Activated naive CD4-positive, alpha-beta T cell treated with anti-CD3 and anti-CD28 coated beads, Interleukin-2, amount 50 U/mL, for 24 hours (primary cell): ENCODE results near the gene PIAS1.
"Not testable (repeated sequence)": the region's sequence is repeated elsewhere in the genome, so short reads cannot be mapped to it uniquely, and the experiment has no call there.

Source experiments
- H3K27ac Mint-ChIP-seq: one replicate; pipeline ENCODE4 v1.8.0; 2021; ENCODE audit warnings: mild to moderate bottlenecking, mixed read lengths
- H3K27me3 Mint-ChIP-seq: one replicate; pipeline ENCODE4 v1.8.0; 2021; ENCODE audit warnings: mixed read lengths
- H3K36me3 Mint-ChIP-seq: one replicate; pipeline ENCODE4 v1.8.0; 2021; ENCODE audit warnings: mixed read lengths
- H3K4me1 Mint-ChIP-seq: one replicate; pipeline ENCODE4 v1.8.0; 2021; ENCODE audit warnings: mixed read lengths
- H3K4me3 Mint-ChIP-seq: one replicate; pipeline ENCODE4 v1.8.0; 2021; ENCODE audit warnings: mild to moderate bottlenecking, mixed read lengths
- H3K9me3 Mint-ChIP-seq: one replicate; pipeline ENCODE4 v1.8.0; 2021; ENCODE audit warnings: mixed read lengths

PIAS1 gene

DNA sequence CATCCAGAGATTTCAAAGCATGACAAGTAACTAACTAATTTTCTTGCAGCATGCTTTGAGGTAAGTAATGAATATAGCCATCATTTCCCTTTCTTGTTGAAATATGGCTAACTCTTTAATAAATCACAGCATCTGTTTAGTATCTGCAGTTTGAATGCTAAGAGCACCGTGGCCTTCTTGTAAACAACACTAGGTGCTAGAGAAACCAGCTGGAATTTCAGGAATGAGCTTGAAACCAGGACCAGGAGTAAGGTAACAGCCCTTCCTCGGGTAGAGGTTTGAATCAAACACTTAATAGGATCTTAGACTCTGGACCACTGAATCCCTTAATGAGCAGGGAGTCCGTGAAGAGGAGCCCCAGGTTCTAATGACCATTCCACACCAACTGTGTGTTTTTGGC lies 137.4 kb downstream of the PIAS1 start:
- Mint-ChIP-seq H3K27me3 (no peaks in the 10 kb centered on the region), H3K27ac (no peak overlapping the region), H3K9me3 (no peaks in the 10 kb centered on the region), H3K36me3 (peaks cover 16% of the 10 kb centered on the region), H3K4me3 (no peak overlapping the region), H3K4me1 (peaks cover 3% of the 10 kb centered on the region)

DNA sequence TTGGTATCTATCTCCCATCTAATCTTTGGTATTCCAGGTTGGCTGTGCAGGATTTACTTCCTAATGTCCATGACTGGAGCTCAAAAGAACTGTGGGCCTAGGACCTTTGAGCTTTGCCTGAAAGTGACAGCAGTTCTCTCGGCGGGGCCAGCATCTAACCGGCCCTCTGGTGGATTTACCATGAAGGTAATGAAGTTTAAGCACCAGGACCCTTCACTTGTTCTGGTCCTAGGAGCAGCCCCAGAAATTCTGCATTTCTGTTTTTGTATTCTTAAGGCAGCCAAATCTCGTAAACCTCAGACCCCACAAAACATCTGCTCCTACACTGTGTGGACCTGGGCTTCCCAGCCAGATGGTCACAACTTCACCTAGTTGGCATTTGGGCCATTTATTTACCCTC lies 138.0 kb downstream of the PIAS1 start:
- Mint-ChIP-seq H3K9me3 (no peaks in the 10 kb centered on the region), H3K4me1 (peaks cover 3% of the 10 kb centered on the region), H3K4me3 (no peak overlapping the region), H3K27me3 (no peaks in the 10 kb centered on the region), H3K27ac (no peak overlapping the region), H3K36me3 (peaks cover 16% of the 10 kb centered on the region)

DNA sequence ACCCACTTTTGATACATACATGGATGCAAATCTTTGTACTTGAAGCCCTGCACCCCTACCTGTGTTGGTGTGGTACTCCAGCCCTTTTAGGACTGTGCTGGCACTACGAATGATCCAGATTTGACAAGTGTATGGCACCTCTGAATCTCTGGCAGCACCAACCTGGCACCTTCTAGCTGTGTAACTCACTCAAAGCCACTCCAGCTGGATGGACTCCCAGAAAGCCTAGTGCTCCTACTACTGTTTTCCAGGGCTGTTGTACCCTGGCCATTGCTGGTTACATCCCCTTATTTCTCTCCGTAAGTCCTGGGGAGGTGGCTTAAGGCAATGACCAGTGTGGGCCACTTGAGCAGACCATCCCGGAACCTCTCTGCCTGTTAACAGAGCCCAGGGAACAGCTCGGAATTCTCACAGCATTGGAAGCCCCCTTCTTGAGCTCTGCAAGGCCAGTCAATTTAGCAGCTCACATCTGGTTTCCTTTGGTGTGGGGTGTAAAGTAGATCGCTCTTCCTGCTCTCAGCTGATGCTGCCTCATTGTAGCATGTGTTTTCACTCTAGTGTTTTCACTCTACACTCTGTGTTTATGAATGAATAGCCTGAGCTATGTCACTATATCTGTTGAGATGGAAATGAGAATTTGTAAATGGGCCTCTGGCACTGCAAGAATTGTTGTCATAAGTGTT lies 138.8 kb downstream of the PIAS1 start:
- Mint-ChIP-seq H3K4me1 (peaks cover 3% of the 10 kb centered on the region), H3K36me3 (peaks cover 16% of the 10 kb centered on the region), H3K27me3 (no peaks in the 10 kb centered on the region), H3K27ac (peak overlapping the region; percentile 8), H3K4me3 (no peak overlapping the region), H3K9me3 (no peaks in the 10 kb centered on the region)

DNA sequence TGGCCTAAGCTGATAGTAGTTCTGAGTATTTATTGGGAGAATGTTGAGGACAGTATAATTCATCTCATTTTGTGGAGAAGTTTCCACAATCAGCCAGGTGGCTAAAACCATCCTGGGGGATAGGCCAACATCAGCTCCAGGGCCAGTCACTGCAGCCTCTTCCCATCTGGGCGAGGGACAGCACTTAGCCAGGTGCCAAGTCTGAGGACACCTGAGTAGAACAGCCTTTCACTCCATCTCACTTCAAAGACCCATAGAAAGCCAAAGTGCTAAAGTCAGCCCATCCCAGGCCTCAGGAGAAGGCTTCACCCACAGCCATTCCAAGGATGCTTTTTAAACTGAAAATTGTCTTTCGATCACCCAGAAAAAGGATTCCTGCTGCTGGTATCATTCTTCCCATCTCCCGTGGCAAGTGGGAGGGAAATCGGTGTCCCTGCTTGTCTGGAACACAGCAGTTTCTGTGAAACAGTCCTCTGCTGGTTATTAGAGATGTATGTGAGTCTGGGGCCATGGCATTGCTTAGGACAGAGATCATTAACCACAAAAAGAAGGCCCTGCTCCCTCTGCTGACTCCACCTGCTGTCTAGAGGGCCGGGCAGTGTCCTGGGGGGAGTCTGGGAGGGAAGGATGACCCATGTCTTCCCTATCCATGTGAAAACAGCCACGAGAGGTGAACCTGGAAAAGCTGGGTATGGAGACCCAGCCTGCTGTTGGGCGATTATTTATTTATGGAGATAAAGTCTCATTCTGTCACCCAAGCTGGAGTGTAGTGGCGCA lies 141.4 kb downstream of the PIAS1 start:
- no peaks in the 10 kb centered on the region for H3K9me3 Mint-ChIP-seq
- H3K4me3 Mint-ChIP-seq: no peak overlapping the region
- H3K36me3 Mint-ChIP-seq: peaks cover 9% of the 10 kb centered on the region
- peaks cover 3% of the 10 kb centered on the region for H3K4me1 Mint-ChIP-seq
- no peaks in the 10 kb centered on the region for H3K27me3 Mint-ChIP-seq
- H3K27ac Mint-ChIP-seq: no peak overlapping the region

DNA sequence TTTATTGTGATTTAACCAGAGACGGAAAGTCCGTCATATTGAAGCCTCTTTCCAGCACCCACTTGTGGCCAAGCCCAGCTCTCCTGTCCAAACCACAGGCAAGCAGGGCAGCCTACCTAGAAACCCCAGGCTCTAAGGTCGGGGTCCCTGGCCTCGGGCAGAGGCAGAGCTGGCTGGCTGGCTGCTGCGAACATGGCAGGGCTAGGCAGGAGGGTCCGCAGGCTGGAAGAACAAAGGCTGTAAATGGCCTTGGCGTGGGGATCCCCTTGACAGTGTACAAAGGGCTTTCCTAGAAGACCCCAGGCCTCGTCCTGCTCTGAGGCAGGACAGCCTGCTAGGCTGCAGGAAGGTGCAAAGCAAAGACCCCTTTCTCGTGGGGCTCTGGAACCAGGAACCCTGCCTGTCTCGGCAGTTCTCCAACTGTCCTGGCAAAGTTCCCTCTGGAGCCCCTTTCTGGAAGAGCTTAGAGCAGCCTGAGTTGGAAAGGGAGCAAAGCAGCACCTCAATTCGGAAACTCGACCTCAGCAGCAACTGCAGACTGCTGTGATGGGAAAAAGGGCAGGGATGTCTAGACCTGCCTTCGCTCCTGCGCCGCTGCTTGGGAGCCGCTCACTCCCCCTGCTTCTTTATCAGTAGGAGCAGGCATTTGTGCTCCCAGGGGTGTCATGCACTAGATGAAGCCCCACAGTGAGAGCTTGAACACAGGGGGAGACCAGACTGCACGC lies 142.5 kb downstream of the PIAS1 start:
- no peaks in the 10 kb centered on the region for H3K27me3 Mint-ChIP-seq
- H3K36me3 Mint-ChIP-seq: peaks cover 9% of the 10 kb centered on the region
- H3K27ac Mint-ChIP-seq: no peak overlapping the region
- H3K9me3 Mint-ChIP-seq: no peaks in the 10 kb centered on the region
- H3K4me1 Mint-ChIP-seq: peaks cover 4% of the 10 kb centered on the region
- H3K4me3 Mint-ChIP-seq: no peak overlapping the region

- Mint-ChIP-seq H3K4me3 (no peak overlapping the region), H3K27me3 (no peaks in the 10 kb centered on the region), H3K4me1 (peaks cover 7% of the 10 kb centered on the region), H3K9me3 (no peaks in the 10 kb centered on the region), H3K36me3 (peaks cover 7% of the 10 kb centered on the region), H3K27ac (no peak overlapping the region)
Observed at GRCh38 chr15:68197170-68197492, 143.0 kb downstream of the PIAS1 start.

GRCh38 chr15:68197661-68198437 lies 143.7 kb downstream of the PIAS1 start:
- no peaks in the 10 kb centered on the region for H3K9me3 Mint-ChIP-seq
- peaks cover 7% of the 10 kb centered on the region for H3K4me1 Mint-ChIP-seq
- peaks cover 4% of the 10 kb centered on the region for H3K36me3 Mint-ChIP-seq
- H3K4me3 Mint-ChIP-seq: no peak overlapping the region
- no peaks in the 10 kb centered on the region for H3K27me3 Mint-ChIP-seq
- H3K27ac Mint-ChIP-seq: no peak overlapping the region

DNA sequence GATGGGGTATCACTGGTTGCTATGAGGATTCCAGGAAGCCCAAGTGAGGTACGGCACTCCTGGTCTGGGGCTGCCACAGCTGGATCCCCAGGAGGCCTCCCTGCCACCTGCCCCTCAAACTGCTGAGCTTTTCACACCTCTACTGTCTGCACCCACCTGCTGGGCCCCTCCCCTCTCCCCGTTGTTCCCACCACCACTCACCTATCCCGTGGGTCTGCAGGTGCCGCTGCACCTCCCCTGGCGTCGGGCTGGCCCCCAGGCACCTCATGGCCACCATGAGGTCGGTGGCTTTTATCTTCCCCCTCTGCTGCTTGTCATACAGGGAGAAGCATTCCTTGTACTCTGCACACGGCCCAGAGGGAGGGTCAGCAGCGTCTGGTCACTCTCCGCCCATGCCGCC lies 145.2 kb downstream of the PIAS1 start:
- no peaks in the 10 kb centered on the region for H3K27me3 Mint-ChIP-seq
- no peaks in the 10 kb centered on the region for H3K9me3 Mint-ChIP-seq
- no peak overlapping the region for H3K4me3 Mint-ChIP-seq
- no peaks in the 10 kb centered on the region for H3K36me3 Mint-ChIP-seq
- no peak overlapping the region for H3K27ac Mint-ChIP-seq
- H3K4me1 Mint-ChIP-seq: peaks cover 4% of the 10 kb centered on the region

GRCh38 chr15:68200016-68200861 lies 146.1 kb downstream of the PIAS1 start:
- H3K4me3 Mint-ChIP-seq: no peak overlapping the region
- H3K9me3 Mint-ChIP-seq: no peaks in the 10 kb centered on the region
- H3K27ac Mint-ChIP-seq: no peak overlapping the region
- H3K36me3 Mint-ChIP-seq: no peaks in the 10 kb centered on the region
- peaks cover 4% of the 10 kb centered on the region for H3K4me1 Mint-ChIP-seq
- no peaks in the 10 kb centered on the region for H3K27me3 Mint-ChIP-seq

- Mint-ChIP-seq H3K27ac (no peak overlapping the region), H3K36me3 (no peaks in the 10 kb centered on the region), H3K4me3 (no peak overlapping the region), H3K4me1 (peaks cover 4% of the 10 kb centered on the region), H3K9me3 (no peaks in the 10 kb centered on the region), H3K27me3 (no peaks in the 10 kb centered on the region)
Observed at GRCh38 chr15:68201153-68201878, 147.2 kb downstream of the PIAS1 start.

DNA sequence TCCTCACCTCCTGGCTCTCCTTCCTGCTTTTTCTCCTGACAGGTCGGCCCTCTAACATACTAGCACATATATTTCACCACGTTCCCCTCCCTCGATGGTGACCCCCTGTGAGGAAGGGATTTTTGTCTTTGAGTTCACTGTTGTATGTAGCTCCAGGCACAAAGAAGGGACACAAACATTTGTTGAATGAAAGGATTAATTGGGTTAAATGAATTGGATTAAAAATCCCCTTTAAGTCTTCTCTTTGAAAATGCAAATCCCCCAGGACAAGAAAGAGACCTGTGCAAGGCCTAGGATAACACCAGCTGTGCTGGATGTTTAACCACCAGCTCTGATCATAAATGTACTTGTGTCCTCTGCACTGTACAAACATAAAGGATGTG lies 147.8 kb downstream of the PIAS1 start:
- Mint-ChIP-seq H3K4me3 (no peak overlapping the region), H3K27me3 (no peaks in the 10 kb centered on the region), H3K9me3 (no peaks in the 10 kb centered on the region), H3K27ac (no peak overlapping the region), H3K4me1 (peaks cover 4% of the 10 kb centered on the region), H3K36me3 (no peaks in the 10 kb centered on the region)

DNA sequence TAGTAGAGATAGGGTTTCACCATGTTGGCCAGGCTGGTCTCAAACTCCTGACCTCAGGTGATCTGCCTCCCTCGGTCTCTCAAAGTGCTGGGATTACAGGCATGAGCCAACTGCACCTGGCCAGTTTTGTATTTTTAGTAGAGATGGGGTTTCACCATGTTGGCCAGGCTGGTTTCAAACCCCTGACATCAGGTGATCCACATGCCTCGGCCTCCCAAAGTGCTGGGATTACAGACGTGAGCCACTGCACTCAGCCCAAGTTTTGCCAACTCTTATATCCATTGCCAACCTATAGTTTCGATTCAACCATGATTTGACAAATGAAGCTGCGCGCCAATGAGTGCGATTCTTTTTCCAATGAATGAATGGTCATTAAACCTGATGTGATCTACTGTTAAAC lies 148.9 kb downstream of the PIAS1 start:
- H3K9me3 Mint-ChIP-seq, H3K4me3 Mint-ChIP-seq, H3K4me1 Mint-ChIP-seq, H3K27ac Mint-ChIP-seq, H3K27me3 Mint-ChIP-seq, H3K36me3 Mint-ChIP-seq: not testable (repeated sequence)

DNA sequence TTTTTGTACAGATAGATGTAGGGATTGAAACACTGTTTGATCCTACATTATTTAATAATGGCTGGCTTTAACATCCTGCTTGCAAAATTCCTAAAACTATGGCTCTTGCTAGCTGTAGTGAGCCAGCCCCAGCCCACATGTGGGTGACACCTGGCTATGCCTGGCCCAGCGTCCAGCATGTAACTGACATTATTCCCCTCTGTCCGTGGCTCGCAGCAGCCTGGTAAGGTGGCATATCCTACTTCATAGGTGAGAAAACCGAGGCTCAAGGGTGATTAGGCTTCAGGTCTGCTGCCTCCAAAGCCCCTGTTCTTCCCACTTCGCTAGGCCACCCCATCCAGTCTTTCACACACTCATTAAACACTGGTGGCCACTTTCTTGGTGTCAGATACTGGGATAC lies 149.4 kb downstream of the PIAS1 start:
- no peaks in the 10 kb centered on the region for H3K27me3 Mint-ChIP-seq
- H3K9me3 Mint-ChIP-seq: no peaks in the 10 kb centered on the region
- peaks cover 5% of the 10 kb centered on the region for H3K4me1 Mint-ChIP-seq
- H3K4me3 Mint-ChIP-seq: no peak overlapping the region
- no peaks in the 10 kb centered on the region for H3K36me3 Mint-ChIP-seq
- H3K27ac Mint-ChIP-seq: no peak overlapping the region

GRCh38 chr15:68203956-68204355 lies 149.8 kb downstream of the PIAS1 start:
- no peaks in the 10 kb centered on the region for H3K27me3 Mint-ChIP-seq
- no peak overlapping the region for H3K27ac Mint-ChIP-seq
- no peaks in the 10 kb centered on the region for H3K9me3 Mint-ChIP-seq
- peaks cover 10% of the 10 kb centered on the region for H3K4me1 Mint-ChIP-seq
- H3K36me3 Mint-ChIP-seq: no peaks in the 10 kb centered on the region
- no peak overlapping the region for H3K4me3 Mint-ChIP-seq
